SK-N-SH (cell line): ENCODE data around the gene BICC1. TPM values are rescaled to one million over a fixed set of nuclear protein-coding genes. Genes with fewer than 3 reads are reported as not detected.

Source experiments
- CTCF ChIA-PET: fragments of 300-600, 350-600 bp; formaldehyde crosslinking; extraction: SDS; loops from one replicate; lab custom pipeline; 2021; lab: Yijun Ruan, JAX
- POLR2A ChIA-PET: fragments of 350-600 bp; sonication (Branson Sonifier 250); formaldehyde crosslinking; extraction: SDS; loops from one replicate; lab custom pipeline; 2020; ENCODE audit warnings: antibody characterized with exemption, inconsistent platforms; lab: Yijun Ruan, JAX
- DNase-seq: peaks from one replicate; pipeline ENCODE4 v3.0.0; 2012
- H2AFZ ChIP-seq: fragments of 200-600 bp; sonication (generic); 2 replicates; pipeline ENCODE4 v1.8.1; 2016; ENCODE audit warnings: antibody characterized with exemption, mild to moderate bottlenecking, low read depth
- H3F3A ChIP-seq: fragments of 200-600 bp; sonication (generic); replicated peaks from 2 replicates; pipeline ENCODE3; 2016; ENCODE audit warnings: antibody characterized with exemption, mild to moderate bottlenecking; ENCODE audit not compliant: insufficient read depth
- H3K27ac ChIP-seq, 2 experiments: fragments of 200-500 bp in 1 of 2; fragments of 200-600 bp in 1 of 2; sonication (Bioruptor generic) in 1 of 2; sonication (generic), shearing (Covaris generic) in 1 of 2; 2 replicates each; pipeline versions ENCODE4 v1.5.1 to v1.6.1; 2014 to 2016; ENCODE audit warnings: low read depth in 2 of 2, inconsistent platforms in 1 of 2, low read length in 1 of 2, mild to moderate bottlenecking in 1 of 2, mixed read lengths in 1 of 2
- H3K27me3 ChIP-seq: fragments of 200-600 bp; sonication (generic), shearing (Covaris generic); 2 replicates; pipeline ENCODE4 v1.6.1; 2016; ENCODE audit warnings: mixed run types; ENCODE audit not compliant: insufficient read depth
- H3K36me3 ChIP-seq, 2 experiments: fragments of 200-500 bp in 1 of 2; fragments of 200-600 bp in 1 of 2; sonication (Bioruptor generic) in 1 of 2; sonication (generic) in 1 of 2; replicated peaks in 1 of 2; 2 replicates each; pipeline versions ENCODE3 to v1.5.1; 2014 to 2016; ENCODE audit warnings: low read length in 1 of 2, mild to moderate bottlenecking in 1 of 2; ENCODE audit not compliant: insufficient read depth in 2 of 2, control insufficient read depth in 1 of 2
- H3K4me1 ChIP-seq, 2 experiments: fragments of 200-500 bp in 1 of 2; fragments of 200-600 bp in 1 of 2; sonication (Bioruptor generic) in 1 of 2; sonication (generic), shearing (Covaris generic) in 1 of 2; 2 replicates each; pipeline versions ENCODE4 v1.5.1 to v1.6.1; 2014 to 2016; ENCODE audit warnings: low read depth in 1 of 2, low read length in 1 of 2, mixed run types in 1 of 2; ENCODE audit not compliant: insufficient read depth in 2 of 2, control insufficient read depth in 1 of 2
- H3K4me2 ChIP-seq: fragments of 200-600 bp; sonication (generic), shearing (Covaris generic); 2 replicates; pipeline ENCODE4 v1.6.1; 2017; ENCODE audit warnings: mixed run types
- H3K4me3 ChIP-seq, 2 experiments: fragments of 200-500 bp in 1 of 2; fragments of 200-600 bp in 1 of 2; sonication (Bioruptor generic) in 1 of 2; sonication (generic), shearing (Covaris generic) in 1 of 2; 2 replicates each; pipeline versions ENCODE4 v1.5.1 to v1.8.1; 2014 to 2016; ENCODE audit warnings: low read depth in 2 of 2, inconsistent platforms in 1 of 2, low read length in 1 of 2, mild to moderate bottlenecking in 1 of 2, mixed read lengths in 1 of 2, moderate library complexity in 1 of 2
- H3K79me2 ChIP-seq: fragments of 200-600 bp; sonication (generic); 2 replicates; pipeline ENCODE4 v1.8.1; 2017; ENCODE audit warnings: mild to moderate bottlenecking; ENCODE audit not compliant: insufficient read depth
- H3K9ac ChIP-seq: fragments of 200-600 bp; sonication (generic); 2 replicates; pipeline ENCODE4 v1.6.1; 2017; ENCODE audit warnings: mixed run types
- H3K9me2 ChIP-seq: fragments of 200-600 bp; sonication (generic); 2 replicates; pipeline ENCODE4 v1.6.1; 2017; ENCODE audit warnings: mixed run types
- H3K9me3 ChIP-seq: fragments of 200-600 bp; sonication (generic); 2 replicates; pipeline ENCODE4 v1.6.1; 2017; ENCODE audit warnings: mixed run types, mild to moderate bottlenecking, moderate library complexity
- H4K20me1 ChIP-seq: fragments of 200-600 bp; sonication (generic); 2 replicates; pipeline ENCODE4 v1.6.1; 2017; ENCODE audit warnings: mild to moderate bottlenecking, mixed run types; ENCODE audit not compliant: insufficient read depth
- ELF1 ChIP-seq: IDR thresholded peaks from 2 replicates; pipeline ENCODE4 v1.4.0; 2012
- EP300 ChIP-seq, 2 experiments: IDR thresholded peaks; 2 replicates each; pipeline versions ENCODE4 v1.4.0 to v1.6.1; 2012; ENCODE audit warnings: borderline replicate concordance in 1 of 2, low read depth in 1 of 2, low read length in 1 of 2
- EZH2phosphoT487 ChIP-seq: fragments of 200-600 bp; sonication (generic); IDR thresholded peaks from 2 replicates; pipeline ENCODE4 v1.6.1; 2017; ENCODE audit warnings: low read depth, mixed run types, mild to moderate bottlenecking, antibody characterized with exemption, moderate library complexity, borderline replicate concordance
- FOSL2 ChIP-seq: IDR thresholded peaks from 2 replicates; pipeline ENCODE4 v1.4.0; 2012; ENCODE audit warnings: low read depth, mild to moderate bottlenecking, moderate library complexity, borderline replicate concordance
- FOXJ3 ChIP-seq: sonication (generic); formaldehyde crosslinking; IDR thresholded peaks from 2 replicates; pipeline ENCODE4 v1.5.1; 2020; ENCODE audit warnings: mild to moderate bottlenecking, missing genetic modification reagents
- FOXM1 ChIP-seq: IDR thresholded peaks from 2 replicates; pipeline ENCODE4 v1.4.0; 2012; ENCODE audit warnings: low read depth, mild to moderate bottlenecking
- GATA2 ChIP-seq: sonication (generic); formaldehyde crosslinking; IDR thresholded peaks from 2 replicates; pipeline ENCODE4 v1.5.0; 2020; ENCODE audit warnings: mild to moderate bottlenecking, missing genetic modification reagents
- JUND ChIP-seq: IDR thresholded peaks from 2 replicates; pipeline ENCODE4 v1.4.0; 2012
- MEF2A ChIP-seq: IDR thresholded peaks from 2 replicates; pipeline ENCODE4 v1.4.0; 2012; ENCODE audit warnings: low read depth, borderline replicate concordance
- MXI1 ChIP-seq: IDR thresholded peaks from 2 replicates; pipeline ENCODE4 v1.6.1; 2012; ENCODE audit warnings: mild to moderate bottlenecking, low read depth, low read length, improper control_type of control experiment
- NRF1 ChIP-seq: IDR thresholded peaks from 2 replicates; pipeline ENCODE4 v1.6.1; 2012; ENCODE audit warnings: low read depth, mild to moderate bottlenecking, low read length
- POLR2AphosphoS5 ChIP-seq: IDR thresholded peaks from 2 replicates; pipeline ENCODE4 v1.6.1; 2012; ENCODE audit warnings: low read depth, low read length
- RAD21 ChIP-seq: IDR thresholded peaks from 2 replicates; pipeline ENCODE4 v1.6.1; 2012; ENCODE audit warnings: mild to moderate bottlenecking, low read length
- RFX5 ChIP-seq: IDR thresholded peaks from 2 replicates; pipeline ENCODE4 v1.6.1; 2012; ENCODE audit warnings: mild to moderate bottlenecking, improper control_type of control experiment, low read length
- RXRA ChIP-seq: IDR thresholded peaks from 2 replicates; pipeline ENCODE4 v1.4.0; 2012; ENCODE audit warnings: low read depth, mild to moderate bottlenecking, borderline replicate concordance
- SIN3A ChIP-seq: IDR thresholded peaks from 2 replicates; pipeline ENCODE4 v1.6.1; 2012; ENCODE audit warnings: low read depth, mild to moderate bottlenecking, low read length, moderate library complexity, borderline replicate concordance
- SMC3 ChIP-seq: IDR thresholded peaks from 2 replicates; pipeline ENCODE4 v1.6.1; 2012; ENCODE audit warnings: low read depth, low read length, improper control_type of control experiment
- TAF1 ChIP-seq: IDR thresholded peaks from 2 replicates; pipeline ENCODE4 v1.6.1; 2012; ENCODE audit warnings: low read depth, mild to moderate bottlenecking, low read length, moderate library complexity, borderline replicate concordance
- TCF12 ChIP-seq: IDR thresholded peaks from 2 replicates; pipeline ENCODE4 v1.4.0; 2012
- WGBS: methylation state at CpG from one replicate; pipeline ENCODE4 v1.1.6; 2017; ENCODE audit warnings: low lambda C conversion rate; 5-methylcytosine and 5-hydroxymethylcytosine counted together
- polyA plus RNA-seq, 3 experiments: library from polyadenylated mRNA; depleted of rRNA; stranded (reverse); fragments of >200 nt; gene quantifications; 2 replicates each; pipeline ENCODE4 v1.2.3, GENCODE V29; 2012
- TF ChIP-seq, protein P1 (sequence below): fragments of 200-600 bp; sonication (generic); IDR thresholded peaks from 2 replicates; pipeline ENCODE4 v1.6.1; 2017; ENCODE audit warnings: antibody characterized with exemption, mild to moderate bottlenecking, moderate library complexity
- TF ChIP-seq, protein P2 (sequence below): fragments of 150-350 bp; IDR thresholded peaks from 2 replicates; pipeline ENCODE4 v1.6.1; 2017; ENCODE audit warnings: antibody characterized with exemption, low read length, low read depth, borderline replicate concordance
- TF ChIP-seq, protein P3 (sequence below): IDR thresholded peaks from 2 replicates; pipeline ENCODE4; 2012
- TF ChIP-seq, protein P4 (sequence below): IDR thresholded peaks from 2 replicates; pipeline ENCODE4 v1.4.0; 2012; ENCODE audit warnings: low read depth
- TF ChIP-seq, protein P5 (sequence below): IDR thresholded peaks from 2 replicates; pipeline ENCODE4 v1.4.0; 2012; ENCODE audit warnings: low read depth, borderline replicate concordance
- TF ChIP-seq, protein P6 (sequence below): IDR thresholded peaks from 2 replicates; pipeline ENCODE4 v1.6.1; 2012; ENCODE audit warnings: mild to moderate bottlenecking, low read depth, low read length, moderate library complexity

The BICC1 gene
- polyA plus RNA-seq, 1 of the 3 experiments (the other 2 are of a cell fraction), result 1.5 TPM

DNA sequence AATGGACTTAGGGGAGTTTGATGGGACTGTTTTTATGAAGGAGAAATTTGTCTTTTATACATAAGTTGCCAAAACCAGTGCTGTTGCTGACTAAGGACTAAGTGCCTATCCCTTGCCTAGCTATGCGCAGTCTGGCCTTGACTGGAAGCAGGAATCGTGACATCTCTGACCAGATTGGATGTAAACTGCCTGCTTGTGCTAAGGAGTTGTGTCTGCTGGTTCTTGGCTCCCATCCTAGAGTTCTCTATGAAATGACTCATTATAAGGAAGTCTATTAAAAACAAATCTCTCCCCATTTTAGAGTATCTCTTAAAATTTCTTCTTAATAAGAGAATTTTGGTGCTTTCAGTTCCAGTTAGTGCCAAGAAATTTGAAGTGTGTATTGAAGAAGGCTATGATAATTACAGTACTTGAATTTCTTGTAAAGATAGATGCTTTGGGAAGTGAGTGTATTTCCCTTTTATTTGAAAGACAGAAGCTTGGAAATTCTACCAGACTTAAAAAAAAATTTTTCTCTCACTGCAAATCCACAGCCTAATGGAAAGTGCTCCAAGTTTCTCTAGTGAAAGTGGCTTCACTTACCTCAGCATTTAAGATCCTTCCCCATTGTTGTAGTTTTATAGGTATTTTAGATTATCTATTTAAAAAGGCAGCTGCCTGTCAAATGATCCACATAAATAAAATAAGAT is 77.6 kb downstream of the BICC1 start:
- H3K9ac ChIP-seq, result peak overlapping the region; percentile 19; the same call in 1 of the 2 replicates
- no peaks in the 10 kb centered on the region for H3K36me3 ChIP-seq
- no peaks in the 10 kb centered on the region for H3K9me2 ChIP-seq
- no peaks in the 10 kb centered on the region for H3K9me3 ChIP-seq
- H3K4me2 ChIP-seq, result peak overlapping the region; percentile 45; the same call in 1 of the 2 replicates
- DNase-seq, result peak; percentile 5
- H3K27ac ChIP-seq, result peak overlapping the region; percentile 80 to 81
- H3K4me1 ChIP-seq, result peaks cover 5% of the 10 kb centered on the region in 2 experiments; a peak in 3 of 4 replicates
- 0 out of 2 replicates have a peak overlapping the region, but pooled peaks have one; percentile 17 for H2AFZ ChIP-seq
- peaks cover 17% of the 10 kb centered on the region for H3F3A ChIP-seq
- POLR2A ChIA-PET, result no interaction called here
- WGBS, result 14% methylated on average over 2 of the region's 2 CpGs
- peaks cover 8% of the 10 kb centered on the region; the same call in 1 of the 2 replicates for H4K20me1 ChIP-seq
- H3K4me3 ChIP-seq, result no peak overlapping the region
- H3K79me2 ChIP-seq, result 0 out of 2 replicates have a peak, but pooled peaks cover 12% of the 10 kb centered on the region
- H3K27me3 ChIP-seq, result no peaks in the 10 kb centered on the region
- CTCF ChIA-PET, result interaction anchor here (1.0 to 3.0 kb wide), 2 partner anchors 51 to 78 kb away, joined by 3 to 10 read pairs; no protein-coding TSS in a partner anchor
- TF ChIP-seq, protein P1, sequence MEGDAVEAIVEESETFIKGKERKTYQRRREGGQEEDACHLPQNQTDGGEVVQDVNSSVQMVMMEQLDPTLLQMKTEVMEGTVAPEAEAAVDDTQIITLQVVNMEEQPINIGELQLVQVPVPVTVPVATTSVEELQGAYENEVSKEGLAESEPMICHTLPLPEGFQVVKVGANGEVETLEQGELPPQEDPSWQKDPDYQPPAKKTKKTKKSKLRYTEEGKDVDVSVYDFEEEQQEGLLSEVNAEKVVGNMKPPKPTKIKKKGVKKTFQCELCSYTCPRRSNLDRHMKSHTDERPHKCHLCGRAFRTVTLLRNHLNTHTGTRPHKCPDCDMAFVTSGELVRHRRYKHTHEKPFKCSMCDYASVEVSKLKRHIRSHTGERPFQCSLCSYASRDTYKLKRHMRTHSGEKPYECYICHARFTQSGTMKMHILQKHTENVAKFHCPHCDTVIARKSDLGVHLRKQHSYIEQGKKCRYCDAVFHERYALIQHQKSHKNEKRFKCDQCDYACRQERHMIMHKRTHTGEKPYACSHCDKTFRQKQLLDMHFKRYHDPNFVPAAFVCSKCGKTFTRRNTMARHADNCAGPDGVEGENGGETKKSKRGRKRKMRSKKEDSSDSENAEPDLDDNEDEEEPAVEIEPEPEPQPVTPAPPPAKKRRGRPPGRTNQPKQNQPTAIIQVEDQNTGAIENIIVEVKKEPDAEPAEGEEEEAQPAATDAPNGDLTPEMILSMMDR, result no peak
- TF ChIP-seq MXI1, result no peak
- TF ChIP-seq FOXJ3 (CRISPR knock-in tag), result no peak
- TF ChIP-seq SMC3, result 0 out of 2 replicates have a peak, but pooled peaks have one; percentile 11
- no peak; a peak in 1 of 4 replicates for TF ChIP-seq EP300 (IDR thresholded peaks at IDR 0.05; ENCODE audit: borderline replicate concordance in 1 of 2, low read depth in 1 of 2, low read length in 1 of 2)
- TF ChIP-seq, protein P2, sequence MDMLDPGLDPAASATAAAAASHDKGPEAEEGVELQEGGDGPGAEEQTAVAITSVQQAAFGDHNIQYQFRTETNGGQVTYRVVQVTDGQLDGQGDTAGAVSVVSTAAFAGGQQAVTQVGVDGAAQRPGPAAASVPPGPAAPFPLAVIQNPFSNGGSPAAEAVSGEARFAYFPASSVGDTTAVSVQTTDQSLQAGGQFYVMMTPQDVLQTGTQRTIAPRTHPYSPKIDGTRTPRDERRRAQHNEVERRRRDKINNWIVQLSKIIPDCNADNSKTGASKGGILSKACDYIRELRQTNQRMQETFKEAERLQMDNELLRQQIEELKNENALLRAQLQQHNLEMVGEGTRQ, result no peak
- TF ChIP-seq RFX5, result no peak
- TF ChIP-seq FOXM1, result 0 out of 2 replicates have a peak, but pooled peaks have one; percentile 7
- peak; percentile 37; the same call in 1 of the 2 replicates for TF ChIP-seq SIN3A
- TF ChIP-seq NRF1, result no peak
- 0 out of 2 replicates have a peak, but pooled peaks have one; percentile 13 for TF ChIP-seq POLR2AphosphoS5
- TF ChIP-seq, protein P3, sequence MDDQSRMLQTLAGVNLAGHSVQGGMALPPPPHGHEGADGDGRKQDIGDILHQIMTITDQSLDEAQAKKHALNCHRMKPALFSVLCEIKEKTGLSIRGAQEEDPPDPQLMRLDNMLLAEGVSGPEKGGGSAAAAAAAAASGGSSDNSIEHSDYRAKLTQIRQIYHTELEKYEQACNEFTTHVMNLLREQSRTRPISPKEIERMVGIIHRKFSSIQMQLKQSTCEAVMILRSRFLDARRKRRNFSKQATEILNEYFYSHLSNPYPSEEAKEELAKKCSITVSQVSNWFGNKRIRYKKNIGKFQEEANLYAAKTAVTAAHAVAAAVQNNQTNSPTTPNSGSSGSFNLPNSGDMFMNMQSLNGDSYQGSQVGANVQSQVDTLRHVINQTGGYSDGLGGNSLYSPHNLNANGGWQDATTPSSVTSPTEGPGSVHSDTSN, result peak; percentile 36
- no peak for TF ChIP-seq GATA2 (CRISPR knock-in tag)
- TF ChIP-seq, protein P4, sequence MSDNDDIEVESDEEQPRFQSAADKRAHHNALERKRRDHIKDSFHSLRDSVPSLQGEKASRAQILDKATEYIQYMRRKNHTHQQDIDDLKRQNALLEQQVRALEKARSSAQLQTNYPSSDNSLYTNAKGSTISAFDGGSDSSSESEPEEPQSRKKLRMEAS, result peak; percentile 41; the same call in 1 of the 2 replicates
- TF ChIP-seq, protein P5, sequence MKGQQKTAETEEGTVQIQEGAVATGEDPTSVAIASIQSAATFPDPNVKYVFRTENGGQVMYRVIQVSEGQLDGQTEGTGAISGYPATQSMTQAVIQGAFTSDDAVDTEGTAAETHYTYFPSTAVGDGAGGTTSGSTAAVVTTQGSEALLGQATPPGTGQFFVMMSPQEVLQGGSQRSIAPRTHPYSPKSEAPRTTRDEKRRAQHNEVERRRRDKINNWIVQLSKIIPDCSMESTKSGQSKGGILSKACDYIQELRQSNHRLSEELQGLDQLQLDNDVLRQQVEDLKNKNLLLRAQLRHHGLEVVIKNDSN, result no peak
- no peak; the same call in 1 of the 2 replicates for TF ChIP-seq TAF1
- peak; percentile 79 for TF ChIP-seq TCF12
- TF ChIP-seq ELF1, result no peak
- peak; percentile 79 for TF ChIP-seq FOSL2
- no peak for TF ChIP-seq RXRA
- no peak for TF ChIP-seq RAD21
- peak; percentile 63 for TF ChIP-seq JUND
- no peak for TF ChIP-seq MEF2A
- no peak for TF ChIP-seq EZH2phosphoT487
- TF ChIP-seq, protein P6, sequence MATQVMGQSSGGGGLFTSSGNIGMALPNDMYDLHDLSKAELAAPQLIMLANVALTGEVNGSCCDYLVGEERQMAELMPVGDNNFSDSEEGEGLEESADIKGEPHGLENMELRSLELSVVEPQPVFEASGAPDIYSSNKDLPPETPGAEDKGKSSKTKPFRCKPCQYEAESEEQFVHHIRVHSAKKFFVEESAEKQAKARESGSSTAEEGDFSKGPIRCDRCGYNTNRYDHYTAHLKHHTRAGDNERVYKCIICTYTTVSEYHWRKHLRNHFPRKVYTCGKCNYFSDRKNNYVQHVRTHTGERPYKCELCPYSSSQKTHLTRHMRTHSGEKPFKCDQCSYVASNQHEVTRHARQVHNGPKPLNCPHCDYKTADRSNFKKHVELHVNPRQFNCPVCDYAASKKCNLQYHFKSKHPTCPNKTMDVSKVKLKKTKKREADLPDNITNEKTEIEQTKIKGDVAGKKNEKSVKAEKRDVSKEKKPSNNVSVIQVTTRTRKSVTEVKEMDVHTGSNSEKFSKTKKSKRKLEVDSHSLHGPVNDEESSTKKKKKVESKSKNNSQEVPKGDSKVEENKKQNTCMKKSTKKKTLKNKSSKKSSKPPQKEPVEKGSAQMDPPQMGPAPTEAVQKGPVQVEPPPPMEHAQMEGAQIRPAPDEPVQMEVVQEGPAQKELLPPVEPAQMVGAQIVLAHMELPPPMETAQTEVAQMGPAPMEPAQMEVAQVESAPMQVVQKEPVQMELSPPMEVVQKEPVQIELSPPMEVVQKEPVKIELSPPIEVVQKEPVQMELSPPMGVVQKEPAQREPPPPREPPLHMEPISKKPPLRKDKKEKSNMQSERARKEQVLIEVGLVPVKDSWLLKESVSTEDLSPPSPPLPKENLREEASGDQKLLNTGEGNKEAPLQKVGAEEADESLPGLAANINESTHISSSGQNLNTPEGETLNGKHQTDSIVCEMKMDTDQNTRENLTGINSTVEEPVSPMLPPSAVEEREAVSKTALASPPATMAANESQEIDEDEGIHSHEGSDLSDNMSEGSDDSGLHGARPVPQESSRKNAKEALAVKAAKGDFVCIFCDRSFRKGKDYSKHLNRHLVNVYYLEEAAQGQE, result no peak
